Measurements from ENCODE around the gene INHBE. TPM values are rescaled to one million over a fixed set of nuclear protein-coding genes. Genes with fewer than 3 reads are reported as not detected.

Gene INHBE
- total RNA-seq, 1 experiment from 2014 or later = 5.0 TPM

- TF ChIP-seq, protein P1, sequence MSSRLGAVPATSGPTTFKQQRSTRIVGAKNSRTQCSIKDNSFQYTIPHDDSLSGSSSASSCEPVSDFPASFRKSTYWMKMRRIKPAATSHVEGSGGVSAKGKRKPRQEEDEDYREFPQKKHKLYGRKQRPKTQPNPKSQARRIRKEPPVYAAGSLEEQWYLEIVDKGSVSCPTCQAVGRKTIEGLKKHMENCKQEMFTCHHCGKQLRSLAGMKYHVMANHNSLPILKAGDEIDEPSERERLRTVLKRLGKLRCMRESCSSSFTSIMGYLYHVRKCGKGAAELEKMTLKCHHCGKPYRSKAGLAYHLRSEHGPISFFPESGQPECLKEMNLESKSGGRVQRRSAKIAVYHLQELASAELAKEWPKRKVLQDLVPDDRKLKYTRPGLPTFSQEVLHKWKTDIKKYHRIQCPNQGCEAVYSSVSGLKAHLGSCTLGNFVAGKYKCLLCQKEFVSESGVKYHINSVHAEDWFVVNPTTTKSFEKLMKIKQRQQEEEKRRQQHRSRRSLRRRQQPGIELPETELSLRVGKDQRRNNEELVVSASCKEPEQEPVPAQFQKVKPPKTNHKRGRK (CRISPR knock-in tag; IDR thresholded peaks at IDR 0.05; ENCODE audit: borderline replicate concordance) = no peak
- TF ChIP-seq TEAD1 (CRISPR knock-in tag; IDR thresholded peaks at IDR 0.05) = no peak
- TF ChIP-seq GRHL2 (CRISPR knock-in tag; IDR thresholded peaks at IDR 0.05; ENCODE audit: insufficient replicate concordance, severe bottlenecking) = no peak
- TF ChIP-seq, protein P2, sequence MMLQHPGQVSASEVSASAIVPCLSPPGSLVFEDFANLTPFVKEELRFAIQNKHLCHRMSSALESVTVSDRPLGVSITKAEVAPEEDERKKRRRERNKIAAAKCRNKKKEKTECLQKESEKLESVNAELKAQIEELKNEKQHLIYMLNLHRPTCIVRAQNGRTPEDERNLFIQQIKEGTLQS (CRISPR knock-in tag; conservative IDR thresholded peaks at IDR 0.05) = no peak
- no peak for TF ChIP-seq NFATC4 (CRISPR knock-in tag; IDR thresholded peaks at IDR 0.05)
- TF ChIP-seq IRF2 (CRISPR knock-in tag; IDR thresholded peaks at IDR 0.05; ENCODE audit: borderline replicate concordance, low read depth) = no peak
- no peak for TF ChIP-seq CREB1 (CRISPR knock-in tag; IDR thresholded peaks at IDR 0.05)
- TF ChIP-seq TEAD4 (CRISPR knock-in tag; IDR thresholded peaks at IDR 0.05) = no peak
- TF ChIP-seq FOXP1 (CRISPR knock-in tag; IDR thresholded peaks at IDR 0.05; ENCODE audit: borderline replicate concordance) = no peak
- TF ChIP-seq AFF4 (CRISPR knock-in tag; IDR thresholded peaks at IDR 0.05; ENCODE audit: borderline replicate concordance) = no peak
- no peak for TF ChIP-seq NR3C1 (CRISPR knock-in tag; conservative IDR thresholded peaks at IDR 0.05; ENCODE audit: low read depth)
- no peak for TF ChIP-seq ZNF671 (CRISPR knock-in tag; IDR thresholded peaks at IDR 0.05)
Measured at GRCh38 chr12:57449375-57449774, 5.7 kb upstream of the INHBE start (continued).

DNA sequence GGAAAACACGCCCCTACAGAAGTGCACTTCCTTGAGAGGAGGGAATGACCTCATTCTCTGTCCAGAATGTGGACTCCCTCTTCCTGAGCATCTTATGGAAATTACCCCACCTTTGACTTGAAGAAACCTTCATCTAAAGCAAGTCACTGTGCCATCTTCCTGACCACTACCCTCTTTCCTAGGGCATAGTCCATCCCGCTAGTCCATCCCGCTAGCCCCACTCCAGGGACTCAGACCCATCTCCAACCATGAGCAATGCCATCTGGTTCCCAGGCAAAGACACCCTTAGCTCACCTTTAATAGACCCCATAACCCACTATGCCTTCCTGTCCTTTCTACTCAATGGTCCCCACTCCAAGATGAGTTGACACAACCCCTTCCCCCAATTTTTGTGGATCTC lies 5.0 kb upstream of the INHBE start:
- no peak overlapping the region for H3K4me3 Mint-ChIP-seq
- TF ChIP-seq, protein P2 (CRISPR knock-in tag; conservative IDR thresholded peaks at IDR 0.05) = no peak
- TF ChIP-seq SOX15 (CRISPR knock-in tag; IDR thresholded peaks at IDR 0.05) (no peak), AFF4 (CRISPR knock-in tag; IDR thresholded peaks at IDR 0.05; ENCODE audit: borderline replicate concordance) (no peak), ZNF416 (CRISPR knock-in tag; IDR thresholded peaks at IDR 0.05) (no peak), CREM (CRISPR knock-in tag; IDR thresholded peaks at IDR 0.05) (no peak)
- peaks cover 19% of the 10 kb centered on the region for H3K4me1 Mint-ChIP-seq
- DNase-seq (ENCODE audit: low spot score) (no peak), ATAC-seq (no peak)
- ChIA-PET POLR2A (no interaction called here), CTCF (interaction anchor here (0.5 to 9.4 kb wide), 3 partner anchors 9 to 237 kb away, joined by 3 to 245 read pairs (median 7); partner anchors contain the start of gene GLI1)
- no peak overlapping the region for H3K27ac Mint-ChIP-seq
- H3K27me3 Mint-ChIP-seq (ENCODE audit: low read depth) = no peaks in the 10 kb centered on the region
- H3K9me3 Mint-ChIP-seq = peaks cover 3% of the 10 kb centered on the region
- no peaks in the 10 kb centered on the region for H3K36me3 Mint-ChIP-seq
